Memory B cell (primary cell): ENCODE data around the gene KCTD16.

ENCODE experiments used
- ATAC-seq: fragments of 150-1000 bp; cut with Tn5 transposase; 2 replicates; pipeline ENCODE4 v1.10.0; 2021; ENCODE audit warnings: low read depth, mild to moderate bottlenecking, moderate library complexity
- DNase-seq, 2 donors: peaks; one replicate each; pipeline ENCODE4 v3.0.0; 2022; ENCODE audit warnings: low spot score in 2 of 2
- H3K27ac Mint-ChIP-seq: one replicate; pipeline ENCODE4 v1.8.0; 2022; ENCODE audit warnings: mild to moderate bottlenecking, moderate library complexity, mixed read lengths
- H3K27me3 Mint-ChIP-seq: one replicate; pipeline ENCODE4 v1.8.0; 2022; ENCODE audit warnings: mixed read lengths
- H3K36me3 Mint-ChIP-seq: one replicate; pipeline ENCODE4 v1.8.0; 2022; ENCODE audit warnings: mild to moderate bottlenecking, mixed read lengths
- H3K4me1 Mint-ChIP-seq: one replicate; pipeline ENCODE4 v1.8.0; 2022; ENCODE audit warnings: mixed read lengths
- H3K4me3 Mint-ChIP-seq: one replicate; pipeline ENCODE4 v1.8.0; 2022; ENCODE audit warnings: mild to moderate bottlenecking, moderate library complexity, mixed read lengths
- H3K9me3 Mint-ChIP-seq: one replicate; pipeline ENCODE4 v1.8.0; 2022; ENCODE audit warnings: mixed read lengths

Gene KCTD16

GRCh38 chr5:144170276-144171024 lies at the start of gene KCTD16, which contains the start of gene YIPF5:
KCTD16 (plus strand) TSS chr5:144170873.
YIPF5 (minus strand) TSS chr5:144170659; CDS start chr5:144169955, 704 bp downstream.
- peak; percentile 94 for ATAC-seq
- peak; percentile 85 to 94 for DNase-seq
- Mint-ChIP-seq H3K4me1 (peaks cover 15% of the 10 kb centered on the region), H3K27ac (peak within 1 kb of the TSS; percentile 95), H3K4me3 (peak within 1 kb of the TSS; percentile 89), H3K36me3 (peaks cover 2% of the 10 kb centered on the region), H3K9me3 (peaks cover 2% of the 10 kb centered on the region), H3K27me3 (peaks cover 2% of the 10 kb centered on the region)

- Mint-ChIP-seq H3K27me3 (peaks cover 7% of the 10 kb centered on the region), H3K27ac (no peak overlapping the region), H3K4me1 (no peaks in the 10 kb centered on the region), H3K4me3 (no peak overlapping the region), H3K9me3 (peaks cover 3% of the 10 kb centered on the region), H3K36me3 (no peaks in the 10 kb centered on the region)
- DNase-seq: no peak
- no peak for ATAC-seq
Observed at GRCh38 chr5:144121577-144121976, 49.1 kb upstream of the KCTD16 start.

GRCh38 chr5:144122081-144122480 lies 48.6 kb upstream of the KCTD16 start:
- no peak for ATAC-seq
- Mint-ChIP-seq H3K36me3 (no peaks in the 10 kb centered on the region), H3K9me3 (peaks cover 3% of the 10 kb centered on the region), H3K27ac (no peak overlapping the region), H3K4me3 (no peak overlapping the region), H3K4me1 (no peaks in the 10 kb centered on the region), H3K27me3 (peaks cover 7% of the 10 kb centered on the region)
- DNase-seq: no peak

GRCh38 chr5:144122641-144123040 lies 48.0 kb upstream of the KCTD16 start:
- DNase-seq (no peak), ATAC-seq (no peak)
- Mint-ChIP-seq H3K27me3 (peaks cover 7% of the 10 kb centered on the region), H3K4me1 (no peaks in the 10 kb centered on the region), H3K27ac (no peak overlapping the region), H3K4me3 (no peak overlapping the region), H3K9me3 (peaks cover 3% of the 10 kb centered on the region), H3K36me3 (no peaks in the 10 kb centered on the region)

- H3K4me1 Mint-ChIP-seq: no peaks in the 10 kb centered on the region
- H3K27ac Mint-ChIP-seq: no peak overlapping the region
- peaks cover under 1% of the 10 kb centered on the region for H3K9me3 Mint-ChIP-seq
- peaks cover 7% of the 10 kb centered on the region for H3K27me3 Mint-ChIP-seq
- ATAC-seq: no peak
- DNase-seq: no peak
- H3K4me3 Mint-ChIP-seq: no peak overlapping the region
- H3K36me3 Mint-ChIP-seq: no peaks in the 10 kb centered on the region
Observed at GRCh38 chr5:144125163-144125726, 45.4 kb upstream of the KCTD16 start.

- H3K36me3 Mint-ChIP-seq: no peaks in the 10 kb centered on the region
- H3K27ac Mint-ChIP-seq: no peak overlapping the region
- no peaks in the 10 kb centered on the region for H3K9me3 Mint-ChIP-seq
- no peak for DNase-seq
- peaks cover 3% of the 10 kb centered on the region for H3K4me1 Mint-ChIP-seq
- H3K27me3 Mint-ChIP-seq: peaks cover 7% of the 10 kb centered on the region
- H3K4me3 Mint-ChIP-seq: no peak overlapping the region
- no peak for ATAC-seq
Observed at GRCh38 chr5:144126707-144127106, 44.0 kb upstream of the KCTD16 start.

GRCh38 chr5:144128844-144129243 lies 41.8 kb upstream of the KCTD16 start:
- DNase-seq: no peak
- H3K27ac Mint-ChIP-seq: no peak overlapping the region
- H3K9me3 Mint-ChIP-seq: no peaks in the 10 kb centered on the region
- no peak for ATAC-seq
- peaks cover 7% of the 10 kb centered on the region for H3K27me3 Mint-ChIP-seq
- no peak overlapping the region for H3K4me3 Mint-ChIP-seq
- no peaks in the 10 kb centered on the region for H3K36me3 Mint-ChIP-seq
- H3K4me1 Mint-ChIP-seq: peaks cover 3% of the 10 kb centered on the region

- H3K4me3 Mint-ChIP-seq: no peak overlapping the region
Observed at GRCh38 chr5:144130306-144130705, 40.4 kb upstream of the KCTD16 start.

GRCh38 chr5:144131261-144131660 lies 39.4 kb upstream of the KCTD16 start:
- Mint-ChIP-seq H3K9me3 (no peaks in the 10 kb centered on the region), H3K36me3 (no peaks in the 10 kb centered on the region), H3K4me1 (peaks cover 3% of the 10 kb centered on the region), H3K27ac (no peak overlapping the region), H3K4me3 (no peak overlapping the region), H3K27me3 (peaks cover 1% of the 10 kb centered on the region)
- DNase-seq (no peak), ATAC-seq (no peak)

More at GRCh38 chr5:144130306-144130705, 40.4 kb upstream of the KCTD16 start:
- ATAC-seq (no peak), DNase-seq (no peak)
- no peak overlapping the region for H3K27ac Mint-ChIP-seq
- no peaks in the 10 kb centered on the region for H3K9me3 Mint-ChIP-seq
- H3K4me1 Mint-ChIP-seq: peaks cover 3% of the 10 kb centered on the region
- peaks cover 2% of the 10 kb centered on the region for H3K27me3 Mint-ChIP-seq
- no peaks in the 10 kb centered on the region for H3K36me3 Mint-ChIP-seq

GRCh38 chr5:144133050-144133633 lies 37.5 kb upstream of the KCTD16 start:
- no peak for DNase-seq
- no peak for ATAC-seq
- peaks cover 3% of the 10 kb centered on the region for H3K27me3 Mint-ChIP-seq
- no peak overlapping the region for H3K27ac Mint-ChIP-seq
- H3K4me3 Mint-ChIP-seq: no peak overlapping the region
- no peaks in the 10 kb centered on the region for H3K36me3 Mint-ChIP-seq
- no peaks in the 10 kb centered on the region for H3K9me3 Mint-ChIP-seq
- H3K4me1 Mint-ChIP-seq: peaks cover 3% of the 10 kb centered on the region

- no peaks in the 10 kb centered on the region for H3K36me3 Mint-ChIP-seq
- H3K9me3 Mint-ChIP-seq: no peaks in the 10 kb centered on the region
- DNase-seq: no peak
- H3K27ac Mint-ChIP-seq: no peak overlapping the region
- H3K27me3 Mint-ChIP-seq: peaks cover 3% of the 10 kb centered on the region
- H3K4me3 Mint-ChIP-seq: no peak overlapping the region
- no peak for ATAC-seq
- peaks cover 3% of the 10 kb centered on the region for H3K4me1 Mint-ChIP-seq
Observed at GRCh38 chr5:144134194-144134826, 36.4 kb upstream of the KCTD16 start.

GRCh38 chr5:144135113-144135762 lies 35.4 kb upstream of the KCTD16 start:
- Mint-ChIP-seq H3K4me3 (no peak overlapping the region), H3K4me1 (peaks cover 3% of the 10 kb centered on the region), H3K36me3 (no peaks in the 10 kb centered on the region), H3K9me3 (no peaks in the 10 kb centered on the region), H3K27me3 (peaks cover 3% of the 10 kb centered on the region), H3K27ac (no peak overlapping the region)
- ATAC-seq: no peak
- DNase-seq: no peak

GRCh38 chr5:144139586-144139985 lies 31.1 kb upstream of the KCTD16 start:
- no peak overlapping the region for H3K4me3 Mint-ChIP-seq
- peaks cover 14% of the 10 kb centered on the region for H3K4me1 Mint-ChIP-seq
- H3K27me3 Mint-ChIP-seq: peaks cover 8% of the 10 kb centered on the region
- no peak for DNase-seq
- no peak for ATAC-seq
- H3K36me3 Mint-ChIP-seq: no peaks in the 10 kb centered on the region
- no peak overlapping the region for H3K27ac Mint-ChIP-seq
- no peaks in the 10 kb centered on the region for H3K9me3 Mint-ChIP-seq

- no peaks in the 10 kb centered on the region for H3K36me3 Mint-ChIP-seq
- ATAC-seq: no peak
- no peak for DNase-seq
- H3K4me3 Mint-ChIP-seq: no peak overlapping the region
- H3K4me1 Mint-ChIP-seq: peaks cover 14% of the 10 kb centered on the region
- no peak overlapping the region for H3K27ac Mint-ChIP-seq
- H3K9me3 Mint-ChIP-seq: no peaks in the 10 kb centered on the region
- peaks cover 6% of the 10 kb centered on the region for H3K27me3 Mint-ChIP-seq
Observed at GRCh38 chr5:144141585-144141984, 29.1 kb upstream of the KCTD16 start.
